HTR-8/SVneo (cell line): ENCODE measurements around the gene LETM1.

Source experiments
- DNase-seq: peaks from one replicate; pipeline ENCODE4 v3.0.0; 2011; ENCODE audit warnings: low spot score, mixed read lengths; ENCODE audit not compliant: insufficient read length
- FAIRE-seq: peaks from 2 replicates; lab custom pipeline; 2011; peaks lifted over from hg19 to GRCh38; lab: Jason Lieb, UNC

LETM1 gene

DNA sequence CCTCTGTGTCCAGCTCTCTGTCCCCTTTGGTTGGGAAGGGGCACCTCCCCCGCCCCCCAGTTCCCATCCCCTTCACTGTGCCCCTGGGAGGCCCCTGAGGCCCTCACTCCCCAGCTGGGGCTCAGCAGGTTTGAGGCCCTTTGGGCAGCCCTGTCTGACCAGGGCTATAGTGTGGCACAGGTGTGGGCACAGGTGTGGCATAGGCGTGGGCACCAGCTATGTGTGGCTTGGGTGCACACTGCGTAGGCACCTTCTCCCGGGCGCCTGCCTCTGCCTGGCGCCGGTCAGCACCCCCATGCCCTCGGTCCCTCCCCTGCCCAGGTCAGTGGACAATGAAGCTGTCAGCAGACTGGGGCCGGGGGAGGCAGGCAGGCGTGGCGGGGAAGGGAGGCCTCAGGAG is 70.4 kb downstream of the LETM1 start:
- DNase-seq (no peak), FAIRE-seq (no peak)

DNA sequence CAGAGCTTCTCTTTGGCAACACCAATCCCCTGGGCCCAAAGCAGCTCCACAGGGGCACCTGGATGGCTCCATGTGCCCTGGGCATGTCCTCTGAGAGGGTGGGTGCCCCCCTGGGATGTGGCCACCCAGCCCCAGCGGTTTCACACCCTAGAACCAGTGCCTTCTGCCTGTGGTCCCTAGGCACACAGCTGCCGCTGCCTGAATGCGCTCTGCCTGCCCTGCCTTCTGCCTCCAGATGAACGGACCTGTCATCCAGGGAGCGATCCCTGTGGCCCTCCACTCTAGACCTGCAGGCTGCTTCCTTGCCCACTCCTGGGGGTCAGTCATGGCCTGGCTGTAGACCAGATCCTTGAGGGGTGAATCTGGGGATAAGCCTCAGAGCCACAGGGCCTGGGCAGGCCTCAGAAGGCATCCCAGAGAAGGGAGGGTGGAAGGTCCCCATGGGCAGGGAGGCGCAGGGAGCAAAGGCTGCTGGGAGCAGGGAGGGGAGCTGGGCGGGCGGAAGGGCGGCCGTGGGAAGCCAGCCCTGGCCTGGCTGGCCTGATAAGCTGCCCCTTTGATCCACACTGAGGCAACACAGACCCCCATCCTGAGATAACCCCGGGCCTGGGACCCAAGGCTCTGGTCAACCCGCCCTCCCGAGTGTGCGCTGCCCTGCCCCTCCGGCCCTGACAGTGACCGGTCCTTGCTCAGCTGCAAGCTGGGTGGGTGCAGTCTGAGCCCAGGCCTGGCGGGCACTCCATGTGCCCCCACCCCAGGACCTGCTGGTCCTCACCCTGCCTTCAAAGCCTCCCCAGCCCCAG is 71.0 kb downstream of the LETM1 start:
- FAIRE-seq: no peak
- DNase-seq: no peak

DNA sequence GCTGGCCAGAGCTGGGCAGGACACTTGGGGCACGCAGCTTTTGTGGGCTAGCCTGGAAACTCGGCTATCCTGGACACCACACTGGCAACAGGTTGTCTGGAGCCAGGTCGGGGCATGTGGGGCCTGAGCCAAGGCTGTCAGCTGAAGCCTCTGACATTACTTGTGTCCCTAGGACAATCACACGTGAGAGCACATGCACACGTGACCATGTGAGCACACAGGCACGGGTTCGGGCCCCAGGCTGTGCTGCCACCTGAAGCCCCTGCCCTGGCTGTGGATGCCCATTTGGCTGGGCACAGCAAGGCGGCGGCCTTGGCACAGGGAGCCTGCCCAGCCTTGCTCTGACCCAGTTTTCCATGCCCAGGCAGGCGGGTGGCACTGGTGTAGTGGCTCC is 71.6 kb downstream of the LETM1 start:
- FAIRE-seq: no peak
- DNase-seq: no peak

DNA sequence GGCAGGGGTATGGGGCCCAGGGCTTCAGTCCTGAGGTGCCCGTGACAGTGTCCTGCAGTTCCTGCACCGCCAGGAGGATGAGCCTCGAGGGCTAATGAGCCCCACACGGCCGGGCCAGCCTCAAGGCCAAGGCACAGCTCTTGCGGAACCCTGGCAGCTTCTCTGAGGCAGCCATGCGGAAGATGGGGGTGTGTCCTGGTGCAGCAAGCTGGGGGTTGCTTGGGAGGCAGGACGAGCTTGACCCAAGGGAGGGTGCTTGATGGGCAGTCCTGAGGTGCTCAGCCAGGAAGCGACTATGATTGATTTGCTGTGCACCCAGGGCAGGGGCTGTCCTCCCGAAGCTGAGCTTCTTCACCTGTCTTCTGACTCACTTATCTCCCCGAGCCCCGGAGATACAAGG is 72.0 kb downstream of the LETM1 start:
- no peak for DNase-seq
- FAIRE-seq: no peak

DNA sequence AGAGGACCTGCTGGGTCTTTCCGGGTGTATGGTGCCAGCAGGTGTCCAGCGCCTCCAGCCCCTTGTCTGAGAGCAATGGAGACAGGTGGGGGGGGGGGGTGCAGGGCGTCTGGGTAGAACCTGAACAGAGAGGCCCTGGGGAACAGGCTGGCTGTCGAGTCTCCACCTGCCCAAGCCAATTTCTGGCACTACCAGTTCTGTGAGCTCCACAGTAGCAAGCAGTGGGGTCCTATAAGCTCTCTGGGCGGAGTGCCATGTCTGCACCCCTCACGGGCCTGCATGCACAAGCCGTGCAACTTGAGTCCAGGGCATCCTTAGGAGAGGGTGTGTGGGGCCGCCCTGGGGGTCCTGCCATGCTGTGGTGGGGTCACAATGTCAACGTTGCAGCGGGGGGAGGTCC is 72.9 kb downstream of the LETM1 start:
- FAIRE-seq (no peak), DNase-seq (no peak)

DNA sequence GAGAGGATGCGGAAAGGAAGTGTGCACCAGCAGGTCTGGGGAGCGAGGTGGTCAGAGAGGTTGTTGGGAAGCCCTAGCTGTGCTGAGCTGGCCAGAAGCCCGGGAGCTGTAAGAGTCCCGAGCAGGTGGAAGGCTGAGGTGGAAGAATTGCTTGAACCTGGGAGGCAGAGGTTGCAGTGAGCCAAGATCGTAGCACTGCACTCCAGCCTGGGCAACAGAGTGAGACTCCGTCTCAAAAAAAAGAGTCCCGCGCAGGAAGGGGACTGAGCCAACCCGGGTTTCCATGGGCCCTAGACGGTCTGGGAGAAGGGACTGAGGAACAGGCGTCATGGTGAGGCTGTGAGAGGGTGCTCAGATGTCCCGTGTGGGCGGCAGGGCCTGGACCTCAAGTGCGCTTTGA is 75.5 kb downstream of the LETM1 start:
- FAIRE-seq (no peak), DNase-seq (no peak)

DNA sequence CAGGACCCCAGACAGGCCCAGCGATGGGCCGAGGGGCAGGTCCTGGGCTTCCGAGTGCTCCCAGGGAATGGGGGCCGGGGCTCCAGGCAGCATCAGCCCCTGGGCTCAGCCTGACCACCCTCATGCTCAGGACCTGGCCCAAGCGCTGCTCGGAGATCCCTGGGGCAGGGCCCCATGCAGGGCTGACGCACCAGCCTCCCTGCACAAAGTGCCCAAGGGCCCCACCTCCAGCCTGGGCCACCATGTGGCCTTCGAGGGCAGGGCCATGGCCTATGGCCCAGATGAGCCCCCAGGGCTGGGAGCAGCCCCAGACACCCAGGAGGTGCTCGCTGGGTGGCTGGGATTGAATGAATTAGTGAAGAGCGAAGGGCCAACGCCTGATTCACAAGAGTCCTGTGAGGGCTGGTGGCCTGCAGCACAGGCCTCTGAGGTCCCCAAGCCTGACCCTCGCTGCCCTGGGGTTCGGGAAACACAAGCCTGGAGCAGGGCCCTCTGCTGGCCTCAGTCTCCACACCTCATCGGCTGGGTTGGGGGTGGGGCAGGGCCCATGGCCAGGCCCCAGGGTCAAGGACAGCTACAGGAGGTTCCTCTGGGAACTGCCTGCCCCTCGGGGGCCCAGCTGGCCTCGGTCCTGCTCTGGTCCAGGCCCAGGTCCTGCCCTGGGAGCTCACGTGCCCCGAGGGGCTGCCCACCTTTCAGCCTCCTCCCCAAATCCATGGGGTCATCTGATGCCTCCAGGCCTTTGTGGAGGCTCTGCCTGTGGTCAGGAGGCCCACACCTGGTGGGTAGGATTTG is 76.2 kb downstream of the LETM1 start:
- DNase-seq (no peak), FAIRE-seq (no peak)

DNA sequence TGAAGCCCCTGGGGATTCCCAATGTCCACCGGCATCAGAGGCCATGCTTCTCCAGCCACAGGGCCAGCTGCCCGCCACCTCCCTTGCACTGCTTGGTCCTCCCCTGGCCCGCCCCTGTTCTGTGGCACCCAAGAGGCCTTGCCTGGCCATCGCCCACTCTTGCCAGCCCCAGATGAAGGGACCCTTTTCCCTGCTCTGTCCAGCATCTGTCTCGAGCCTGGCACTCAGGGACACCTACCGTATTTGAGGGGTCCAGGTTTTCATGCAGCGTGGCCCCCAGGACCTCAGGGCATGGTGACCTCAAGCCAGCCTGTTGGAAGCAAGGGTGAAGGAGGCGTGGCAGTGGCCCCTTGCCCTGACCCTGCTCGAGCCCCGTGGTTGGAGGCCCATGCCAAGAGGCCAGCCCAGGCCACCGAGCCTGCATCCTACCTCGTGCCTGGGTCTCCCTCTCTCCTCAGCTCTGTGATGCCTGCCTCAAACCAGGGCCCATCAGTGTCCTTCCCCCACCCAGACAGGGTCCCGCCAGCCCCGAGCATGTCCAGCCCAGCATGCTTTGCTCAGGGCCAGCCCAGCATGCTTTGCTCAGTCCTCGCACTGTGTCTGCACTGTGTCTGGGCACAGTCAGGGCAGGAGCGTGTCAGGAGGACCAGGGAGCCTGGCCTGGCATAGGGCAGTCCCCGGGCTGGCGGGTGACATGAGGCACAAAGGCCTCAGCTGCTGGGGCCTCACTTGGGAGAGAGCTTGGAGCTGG is 77.1 kb downstream of the LETM1 start:
- DNase-seq (no peak), FAIRE-seq (no peak)

DNA sequence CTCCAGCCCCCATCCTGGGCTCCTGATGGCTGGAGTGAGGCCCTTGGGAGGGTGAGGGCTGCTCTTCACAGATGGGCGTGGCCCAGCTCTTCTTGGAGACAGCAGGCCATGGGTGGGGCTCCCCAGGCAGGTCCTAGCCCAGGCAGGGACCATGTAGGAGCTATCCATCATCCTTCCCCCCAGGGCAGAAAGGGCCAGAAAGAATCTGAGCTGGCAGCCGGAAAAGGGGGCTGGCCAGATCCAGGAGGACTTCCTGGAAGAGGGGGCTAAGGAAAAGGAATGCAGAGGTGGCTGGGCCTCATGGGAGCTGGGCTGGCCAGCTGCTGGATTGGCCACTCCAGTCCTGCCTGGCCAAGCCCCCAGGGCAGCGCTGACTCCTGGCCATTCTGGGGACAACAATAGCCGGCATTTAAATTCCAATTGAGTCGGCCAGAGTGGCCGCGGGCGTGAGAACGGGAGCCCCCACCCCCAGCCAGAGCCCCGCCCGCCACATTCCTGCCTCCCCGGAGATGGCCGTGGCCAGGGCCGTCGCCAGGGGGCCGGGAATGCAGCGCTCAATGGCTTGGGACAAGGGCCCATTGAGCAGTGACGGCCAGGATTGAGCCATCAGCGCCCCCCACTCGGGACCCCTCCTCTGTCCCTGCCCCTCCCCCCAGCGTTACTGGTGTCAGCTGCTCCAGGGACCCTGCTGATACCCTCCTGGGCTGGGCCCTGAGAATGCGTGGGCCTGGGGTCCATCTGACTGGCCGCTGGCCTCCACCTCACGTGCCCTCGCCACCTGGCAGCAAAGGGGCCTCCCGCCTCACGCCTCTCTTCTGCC is 77.9 kb downstream of the LETM1 start:
- FAIRE-seq: no peak
- peak; percentile 72 for DNase-seq

DNA sequence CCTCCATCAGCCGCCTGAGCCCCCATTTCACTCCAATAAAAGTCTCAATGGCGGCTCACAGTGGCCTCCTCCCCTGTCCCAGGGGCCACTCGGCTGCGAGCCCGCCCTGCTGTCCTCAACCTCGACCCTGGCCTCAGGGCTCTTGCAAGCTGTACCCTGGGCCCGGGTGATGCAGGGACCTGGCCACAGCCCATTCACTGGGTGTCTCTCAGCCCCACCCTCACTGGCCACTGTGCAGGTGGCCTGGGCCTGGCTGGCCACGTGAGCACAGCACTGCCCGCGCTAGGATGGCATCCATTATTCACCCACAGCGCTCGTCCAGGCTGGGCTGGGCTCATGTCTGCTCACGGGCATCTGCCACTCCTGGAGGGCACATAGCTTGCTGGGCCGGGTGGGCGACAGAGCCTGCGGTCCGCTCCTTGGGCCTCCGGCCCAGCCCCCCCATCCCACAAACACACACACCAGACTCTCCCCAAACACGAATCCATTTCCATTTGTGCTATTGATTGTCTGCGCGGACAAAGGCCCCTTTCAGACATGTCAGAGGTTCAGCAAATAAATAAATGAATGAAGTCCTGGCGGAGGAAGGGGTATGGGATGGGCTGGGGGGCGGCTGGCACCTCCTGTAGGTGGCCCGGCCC is 79.3 kb downstream of the LETM1 start:
- FAIRE-seq: no peak
- no peak for DNase-seq

DNA sequence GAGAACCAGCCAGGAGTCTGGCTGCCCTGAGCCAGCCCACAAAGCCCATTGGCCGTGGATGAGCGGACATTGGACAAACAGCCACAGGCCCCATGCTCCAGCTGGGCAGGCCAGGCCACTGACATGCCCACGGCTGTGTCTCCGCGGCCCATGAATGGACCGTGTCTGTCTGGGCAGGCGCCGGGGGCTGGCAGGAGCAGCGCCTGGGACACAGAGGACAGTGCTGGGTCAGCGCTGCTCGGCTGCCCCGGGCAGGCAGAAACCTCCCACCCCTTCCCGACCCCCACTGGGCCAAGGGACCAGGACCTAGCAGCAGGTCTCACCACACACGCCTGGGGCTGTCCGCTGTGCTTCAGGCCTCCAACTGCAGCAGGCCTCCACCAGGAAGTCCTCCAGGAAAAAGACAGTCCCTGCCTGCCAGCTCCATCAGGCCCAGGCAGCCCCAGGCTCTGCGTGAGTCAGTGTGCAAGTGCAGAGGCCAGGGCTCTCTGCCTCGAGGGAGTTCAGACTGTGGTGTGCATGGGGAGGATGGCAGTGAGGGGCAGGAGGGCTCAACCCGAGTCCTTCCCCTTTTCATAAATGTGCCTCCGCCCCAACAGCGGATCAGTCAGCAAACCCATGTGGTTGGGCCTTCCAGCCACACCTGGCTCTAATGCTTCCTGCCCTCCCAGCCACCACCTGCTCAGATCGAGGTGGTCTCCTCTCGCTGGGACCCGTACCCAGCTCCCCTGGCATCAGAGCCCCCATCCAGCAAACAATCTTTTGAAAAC is 80.0 kb downstream of the LETM1 start:
- FAIRE-seq (no peak), DNase-seq (no peak)

DNA sequence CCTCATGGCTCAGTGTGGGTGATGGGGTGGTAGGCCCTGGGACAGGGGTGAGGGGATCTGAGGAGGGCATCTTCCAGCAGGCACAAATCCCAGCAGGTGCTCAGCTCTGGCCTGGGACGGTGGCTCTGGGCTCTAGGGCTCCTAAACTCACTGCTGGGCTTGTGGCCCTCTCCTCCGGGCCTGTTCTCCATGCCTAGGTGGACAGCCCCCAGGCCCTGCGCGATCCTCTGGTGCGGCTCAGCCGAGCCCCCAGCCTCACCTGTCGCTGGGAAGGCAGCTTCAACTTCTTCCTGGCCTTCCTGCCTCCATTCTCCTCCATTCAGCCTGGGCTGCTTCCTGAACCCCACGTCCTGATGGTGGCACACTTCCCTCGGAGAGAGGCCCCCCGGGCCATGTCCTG is 82.2 kb downstream of the LETM1 start:
- DNase-seq (no peak), FAIRE-seq (no peak)

DNA sequence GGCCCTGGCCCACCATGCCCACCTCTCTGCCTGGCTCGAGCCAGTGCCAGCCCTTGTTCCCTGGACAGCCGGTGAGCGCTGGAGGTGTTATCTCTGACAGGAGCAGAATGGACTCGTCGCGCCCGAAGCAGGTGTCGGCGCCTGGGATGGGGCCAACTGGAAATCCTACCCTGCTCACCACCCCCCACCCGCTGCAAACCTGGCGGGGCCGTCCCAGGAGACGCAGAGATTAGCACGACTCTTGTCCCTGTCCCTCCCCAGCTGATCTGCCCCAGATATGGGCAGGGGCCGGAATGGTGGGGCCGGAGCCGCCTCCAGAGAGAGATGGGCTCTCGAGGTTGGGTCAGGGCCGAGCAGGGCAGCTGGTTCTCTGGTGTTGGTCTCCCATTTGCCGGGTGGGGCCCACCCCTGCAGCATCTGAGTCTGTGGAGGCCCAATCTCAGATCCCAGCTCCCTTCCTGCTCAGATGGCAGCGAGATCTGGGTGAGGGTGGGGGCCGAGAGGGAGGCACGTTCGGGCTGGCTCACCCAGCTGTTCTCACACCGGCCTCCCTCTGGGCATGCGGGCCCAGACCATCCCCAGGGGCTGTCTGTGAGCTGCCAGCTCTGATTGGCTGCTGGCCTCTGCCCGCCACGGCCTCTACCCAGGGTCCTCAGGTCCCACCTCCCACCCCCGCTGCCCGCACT is 83.0 kb downstream of the LETM1 start:
- FAIRE-seq (no peak), DNase-seq (no peak)

DNA sequence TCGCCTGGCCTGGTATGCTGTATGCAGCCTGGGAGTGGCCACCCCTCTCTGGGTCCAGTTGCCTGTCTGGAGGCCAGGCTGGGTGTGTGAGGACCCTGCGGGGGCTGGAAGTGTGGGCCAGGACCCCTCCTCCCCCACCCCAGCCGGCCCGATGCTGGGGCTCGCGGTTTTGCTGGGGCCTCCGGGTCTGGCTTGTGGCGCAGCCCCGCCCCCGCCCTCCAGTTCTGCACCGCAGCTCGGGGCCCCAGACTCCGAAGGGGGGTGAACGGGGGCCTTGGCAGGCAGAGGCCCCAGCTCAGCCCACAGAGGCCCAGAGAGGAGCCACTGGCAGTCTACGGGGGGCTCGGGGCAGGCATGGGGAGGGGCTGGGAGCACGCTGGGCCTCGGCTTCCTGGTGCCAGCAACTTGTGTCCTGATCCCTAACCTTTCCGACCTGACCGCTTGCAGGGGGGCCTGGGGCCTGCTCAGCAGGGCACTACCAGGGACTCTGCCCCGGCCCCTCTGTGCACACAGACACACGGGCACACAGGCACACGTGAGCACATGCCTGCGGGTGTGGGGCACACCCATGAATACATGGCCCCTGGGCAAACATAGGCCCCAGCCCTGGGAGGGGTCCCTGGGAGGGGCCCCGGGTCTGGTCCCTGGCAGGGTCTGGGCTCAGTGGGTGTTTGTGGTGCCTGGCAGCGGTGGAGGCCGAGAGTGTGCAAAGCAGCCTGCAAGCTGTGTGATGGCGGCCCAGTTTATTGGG is 84.2 kb downstream of the LETM1 start:
- FAIRE-seq (no peak), DNase-seq (no peak)

DNA sequence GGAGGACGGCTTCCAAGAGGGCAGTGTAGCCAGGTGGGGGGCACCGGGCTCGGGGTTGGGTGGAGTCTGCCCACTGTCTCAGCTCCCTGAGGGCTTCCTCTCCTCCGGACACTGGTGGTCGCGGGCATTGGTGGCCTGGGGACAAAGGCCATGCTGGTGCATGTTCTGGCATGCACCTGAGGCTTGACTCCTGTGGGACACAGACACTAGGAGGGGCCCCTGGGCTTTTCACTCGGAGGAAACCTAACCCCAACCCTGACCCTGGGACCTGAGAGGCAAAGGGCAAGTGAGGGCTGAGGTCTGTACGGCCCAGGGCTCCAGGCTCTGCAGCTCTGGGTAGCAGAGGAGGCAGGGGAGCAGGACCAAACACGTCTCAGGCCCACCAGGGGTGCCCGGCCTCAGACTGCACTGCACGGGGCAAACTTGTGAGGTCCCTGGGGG is 85.1 kb downstream of the LETM1 start:
- FAIRE-seq (no peak), DNase-seq (no peak)

DNA sequence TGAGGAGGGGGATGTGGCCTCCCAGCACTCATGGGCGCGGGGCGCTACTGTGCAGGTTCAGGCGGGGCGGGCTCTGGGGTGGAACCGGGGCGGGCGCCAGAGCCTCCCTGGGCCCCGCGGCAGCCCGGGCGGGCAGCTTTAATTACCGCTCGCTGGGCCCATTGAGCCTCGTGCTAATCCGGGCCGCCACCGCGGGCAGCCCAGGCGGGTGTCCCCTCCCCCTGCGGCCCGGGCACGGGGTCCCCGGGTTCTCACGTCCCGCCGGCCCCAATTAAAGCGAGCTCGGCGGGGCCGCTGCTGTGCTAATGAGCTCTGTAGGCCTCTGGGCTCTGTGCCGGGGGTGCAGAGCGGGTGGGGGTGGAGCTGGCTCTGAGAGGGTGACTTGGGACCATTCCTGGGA is 85.7 kb downstream of the LETM1 start:
- no peak for DNase-seq
- FAIRE-seq: no peak

DNA sequence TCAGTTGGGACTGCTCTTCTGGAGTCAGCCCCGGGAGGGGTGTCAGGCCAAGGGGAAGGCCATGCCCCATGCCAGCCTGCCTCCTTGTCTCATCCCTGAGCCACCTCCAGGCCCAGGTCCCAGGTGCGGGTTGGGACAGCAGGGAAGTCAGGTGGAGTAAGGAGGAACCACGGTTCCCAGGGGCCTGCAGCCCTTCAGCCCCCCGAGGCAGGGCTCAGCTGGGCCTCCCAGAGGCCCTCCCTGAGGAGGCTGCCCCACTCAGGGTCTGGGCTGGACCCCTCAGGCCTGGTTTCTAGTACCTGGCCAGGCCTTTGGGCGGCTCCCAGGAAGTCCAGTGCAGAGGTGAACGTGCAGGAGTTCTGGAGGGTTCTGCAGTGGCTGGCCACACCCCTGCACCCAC is 86.3 kb downstream of the LETM1 start:
- FAIRE-seq (no peak), DNase-seq (no peak)
